ENCODE results near the gene LIPA. TPM values are rescaled to one million over a fixed set of nuclear protein-coding genes. Genes with fewer than 3 reads are reported as not detected.
"Not testable (repeated sequence)": the region's sequence is repeated elsewhere in the genome, so short reads cannot be mapped to it uniquely, and the experiment has no call there.

LIPA gene
- total RNA-seq, 4 donors from 2014 or later, result 19.9 to 64.1 (median 28.8) TPM

- no peaks in the 10 kb centered on the region for H3K36me3 ChIP-seq
- WGBS, 2 donors, result 16 to 24% methylated on average over 5 of the region's 5 CpGs
- H3K27ac ChIP-seq, result peak overlapping the region; percentile 53 to 87 (median 78)
- no peak for TF ChIP-seq CTCF (IDR thresholded peaks at IDR 0.05)
- TF ChIP-seq POLR2A (IDR thresholded peaks at IDR 0.05), result no peak
- H3K4me1 ChIP-seq, result peaks cover 7 to 35% (median 11%) of the 10 kb centered on the region in 3 donors
- H3K9me3 ChIP-seq, result no peaks in the 10 kb centered on the region
- intact Hi-C loops (cut with DNase I), result no loop called here
- H3K4me3 ChIP-seq, result no peak overlapping the region
- no peak for DNase-seq
- H3K27me3 ChIP-seq, result no peaks in the 10 kb centered on the region
These were observed 44.7 kb upstream of the LIPA start for GRCh38 chr10:89296220-89296648.

GRCh38 chr10:89295597-89295996 lies 44.0 kb upstream of the LIPA start:
- H3K4me1 ChIP-seq, result peaks cover 3 to 30% (median 7%) of the 10 kb centered on the region in 3 donors
- intact Hi-C loops (cut with DNase I), result no loop called here
- peak overlapping the region; percentile 53 to 87 (median 78) for H3K27ac ChIP-seq
- TF ChIP-seq CTCF (IDR thresholded peaks at IDR 0.05) (no peak), POLR2A (IDR thresholded peaks at IDR 0.05) (no peak)
- no peaks in the 10 kb centered on the region for H3K36me3 ChIP-seq
- no peak for DNase-seq
- no peaks in the 10 kb centered on the region for H3K27me3 ChIP-seq
- WGBS, 2 donors, result 0 to 31% methylated on average over 1 of the region's 1 CpG
- no peak overlapping the region for H3K4me3 ChIP-seq
- no peaks in the 10 kb centered on the region for H3K9me3 ChIP-seq

- H3K4me1 ChIP-seq, result peaks cover 3 to 30% (median 7%) of the 10 kb centered on the region in 3 donors
- intact Hi-C loops (cut with DNase I), result no loop called here
- WGBS, 2 donors, result 84 to 90% methylated on average over 3 of the region's 3 CpGs
- TF ChIP-seq POLR2A (IDR thresholded peaks at IDR 0.05) (no peak), CTCF (IDR thresholded peaks at IDR 0.05) (no peak)
- H3K36me3 ChIP-seq, result no peaks in the 10 kb centered on the region
- H3K9me3 ChIP-seq, result no peaks in the 10 kb centered on the region
- peak overlapping the region in 1 of 4 donors; percentile 87 for H3K27ac ChIP-seq
- H3K27me3 ChIP-seq, result no peaks in the 10 kb centered on the region
- DNase-seq, result no peak
- no peak overlapping the region for H3K4me3 ChIP-seq
These were observed 43.2 kb upstream of the LIPA start for GRCh38 chr10:89294721-89295239.

- H3K36me3 ChIP-seq; DNase-seq; H3K9me3 ChIP-seq; intact Hi-C loops (cut with DNase I); H3K27me3 ChIP-seq; H3K4me3 ChIP-seq: not testable (repeated sequence)
- peak overlapping the region in 3 of 4 donors; percentile 9 to 90 (median 17) for H3K27ac ChIP-seq
- 71 to 84% methylated on average over 4 of the region's 4 CpGs for WGBS, 2 donors
- peaks cover 16 to 61% (median 20%) of the 10 kb centered on the region in 3 donors for H3K4me1 ChIP-seq
These were observed 33.7 kb upstream of the LIPA start for GRCh38 chr10:89285303-89285702.

- Histone ChIP-seq H3K27ac (peak overlapping the region; percentile 62 to 90 (median 82)), H3K4me1 (peaks cover 18 to 67% (median 20%) of the 10 kb centered on the region in 3 donors)
- H3K9me3 ChIP-seq; DNase-seq; H3K4me3 ChIP-seq; intact Hi-C loops (cut with DNase I); H3K36me3 ChIP-seq; H3K27me3 ChIP-seq: not testable (repeated sequence)
- WGBS, 2 donors, result 80 to 89% methylated on average over 6 of the region's 6 CpGs
These were observed 33.1 kb upstream of the LIPA start for GRCh38 chr10:89284711-89285110.

GRCh38 chr10:89283936-89284475 lies 32.4 kb upstream of the LIPA start:
- no peak for TF ChIP-seq POLR2A (IDR thresholded peaks at IDR 0.05)
- TF ChIP-seq CTCF (IDR thresholded peaks at IDR 0.05), result no peak
- Histone ChIP-seq H3K9me3 (no peaks in the 10 kb centered on the region), H3K27me3 (no peaks in the 10 kb centered on the region), H3K4me1 (peaks cover 19 to 74% (median 27%) of the 10 kb centered on the region in 3 donors), H3K4me3 (peak overlapping the region in 3 of 4 donors; percentile 1 to 51 (median 9)), H3K36me3 (no peaks in the 10 kb centered on the region), H3K27ac (peak overlapping the region; percentile 62 to 90 (median 82))
- 5 to 11% methylated on average over 3 to 4 of the region's 4 CpGs for WGBS, 2 donors
- intact Hi-C loops (cut with DNase I), result no loop called here
- no peak for DNase-seq
